Globus pallidus (tissue), 1 donor: ENCODE measurements around the gene PINLYP.

Experiments used
- DNase-seq: peaks from one replicate; pipeline ENCODE4 v3.0.0-alpha.2; 2015; ENCODE audit warnings: low spot score

The PINLYP gene

DNA sequence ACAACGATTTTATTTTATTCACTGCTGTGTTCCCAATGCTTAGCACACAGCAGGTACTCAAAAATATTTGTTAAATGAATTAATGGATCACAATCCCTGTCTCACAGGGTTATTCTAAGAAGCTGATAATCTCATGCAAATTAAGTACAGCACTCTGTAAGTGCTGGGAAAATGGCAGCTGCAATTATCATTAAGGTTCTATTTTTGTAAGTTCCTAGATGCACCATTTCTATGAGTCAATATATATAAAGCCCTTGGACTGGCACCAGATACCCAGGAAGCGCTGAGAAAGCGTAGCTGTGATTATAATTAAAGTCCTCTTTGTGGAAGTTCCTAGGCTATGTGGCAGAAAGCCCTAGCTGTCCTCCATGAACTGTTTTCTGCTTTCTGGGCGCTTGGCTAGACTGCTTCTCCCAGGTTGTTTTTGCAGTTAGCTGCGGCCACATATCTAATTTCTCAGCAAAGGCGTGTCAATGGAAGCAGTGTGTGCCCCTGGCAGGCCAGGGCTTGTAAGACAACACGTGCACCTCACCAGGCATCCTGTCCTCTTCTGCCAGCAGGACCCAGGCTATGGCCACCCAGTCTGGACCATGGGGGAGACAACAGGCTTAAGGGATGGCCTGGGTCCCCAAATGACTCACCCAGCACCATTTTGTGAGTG is 31.1 kb downstream of the PINLYP start:
- no peak for DNase-seq

GRCh38 chr19:43607238-43608205 is 31.9 kb downstream of the PINLYP start:
- no peak for DNase-seq

GRCh38 chr19:43609872-43610271 is 34.3 kb downstream of the PINLYP start:
- no peak for DNase-seq

- no peak for DNase-seq
Measured at GRCh38 chr19:43610493-43610892, 34.9 kb downstream of the PINLYP start.

DNA sequence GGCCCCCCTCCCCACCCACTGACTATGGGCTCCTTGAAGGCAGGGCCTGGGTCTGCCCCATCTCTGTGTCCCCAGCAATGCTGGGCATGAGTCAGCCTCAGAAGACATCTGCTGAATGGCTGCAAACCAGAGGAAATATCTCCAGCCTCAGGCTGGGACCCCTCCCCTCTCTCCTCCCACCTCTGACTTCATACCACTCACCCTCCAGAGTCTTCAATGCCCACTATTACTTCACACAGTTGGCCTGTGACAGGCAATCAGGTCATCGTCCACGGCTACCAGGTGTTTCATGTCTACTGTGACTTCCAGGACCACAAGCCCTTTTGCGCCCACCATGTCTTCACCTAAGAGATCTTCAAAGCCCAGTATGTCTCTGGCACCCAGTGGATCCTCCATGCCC is 36.2 kb downstream of the PINLYP start, which contains the start of gene SRRM5:
TSS of gene SRRM5 (plus strand) at position 301 of the 400 bp plus-strand sequence. CDS start at position 335, 34 bp downstream.
- DNase-seq: no peak

DNA sequence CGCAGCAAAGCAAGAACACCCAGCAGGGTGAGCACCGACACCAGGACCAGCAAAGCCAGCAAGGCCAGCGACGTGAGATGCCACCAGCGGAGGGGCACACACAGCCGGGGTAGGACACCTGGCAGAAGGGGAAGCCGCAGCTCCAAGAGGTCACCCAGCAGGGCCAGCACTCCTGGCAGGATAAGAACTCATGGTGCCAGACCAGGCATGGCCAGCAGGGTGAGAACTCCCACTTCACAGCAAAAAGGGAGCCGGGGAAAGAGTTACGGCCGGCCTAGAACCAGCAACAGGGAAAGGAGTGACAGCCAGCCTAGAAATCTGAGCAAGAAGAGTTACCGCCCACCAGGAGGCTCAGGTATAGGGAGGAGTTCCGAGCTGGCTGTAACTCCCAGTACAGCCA is 36.8 kb downstream of the PINLYP start:
- no peak for DNase-seq

DNA sequence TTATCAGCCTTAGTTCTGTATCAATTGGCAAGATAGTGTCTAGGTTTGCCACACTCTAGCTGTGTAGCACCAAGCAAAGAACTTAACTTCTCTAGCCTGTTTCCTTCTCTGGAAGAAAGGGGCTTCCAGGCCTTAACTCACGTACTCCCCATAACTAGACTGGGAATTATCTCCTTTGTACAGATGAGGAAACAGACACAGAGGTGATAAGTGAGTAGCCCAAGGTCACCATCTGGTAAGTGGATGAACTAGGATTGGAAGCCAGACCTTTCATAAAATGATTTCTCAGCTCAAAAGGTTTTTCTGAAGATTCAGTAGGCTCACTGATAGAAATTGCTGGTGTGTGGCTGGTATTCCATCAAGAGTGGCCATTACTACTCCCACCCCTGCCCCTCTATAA is 40.7 kb downstream of the PINLYP start:
- DNase-seq: no peak

DNA sequence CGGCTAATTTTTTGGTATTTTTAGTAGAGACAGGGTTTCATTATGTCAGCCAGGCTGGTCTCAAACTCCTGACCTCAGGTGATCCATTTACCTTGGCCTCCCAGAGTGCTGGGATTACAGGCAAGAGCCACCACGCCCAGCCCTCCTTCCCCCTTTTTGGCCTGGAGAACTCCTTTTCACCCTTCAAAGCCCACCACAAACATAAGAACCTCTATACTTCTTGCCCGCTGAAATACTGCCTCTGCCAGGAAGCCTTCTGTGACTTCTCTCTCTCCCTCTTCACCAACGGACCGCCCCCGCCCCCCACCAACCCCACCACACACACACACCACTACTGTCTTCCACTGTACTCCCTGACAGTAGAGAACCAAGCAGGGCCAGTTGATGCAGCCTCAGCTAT is 41.4 kb downstream of the PINLYP start:
- no peak for DNase-seq

DNA sequence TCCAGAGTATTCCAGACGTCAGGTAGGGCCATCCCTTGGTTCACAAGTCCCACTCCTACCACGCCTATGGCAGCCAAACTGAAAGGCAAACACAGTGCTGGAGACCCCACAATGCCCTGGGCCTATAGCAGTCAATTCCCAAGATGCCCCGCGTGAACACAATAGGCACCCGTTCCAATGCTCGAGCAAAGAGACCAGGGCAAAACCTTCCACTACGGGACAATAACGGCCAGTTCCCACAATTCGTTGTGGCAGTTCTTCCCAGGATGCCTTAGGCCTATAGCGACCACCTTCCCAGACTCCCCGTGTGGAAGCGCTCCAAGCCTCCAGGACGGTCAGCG is 43.3 kb downstream of the PINLYP start:
- DNase-seq: no peak

DNA sequence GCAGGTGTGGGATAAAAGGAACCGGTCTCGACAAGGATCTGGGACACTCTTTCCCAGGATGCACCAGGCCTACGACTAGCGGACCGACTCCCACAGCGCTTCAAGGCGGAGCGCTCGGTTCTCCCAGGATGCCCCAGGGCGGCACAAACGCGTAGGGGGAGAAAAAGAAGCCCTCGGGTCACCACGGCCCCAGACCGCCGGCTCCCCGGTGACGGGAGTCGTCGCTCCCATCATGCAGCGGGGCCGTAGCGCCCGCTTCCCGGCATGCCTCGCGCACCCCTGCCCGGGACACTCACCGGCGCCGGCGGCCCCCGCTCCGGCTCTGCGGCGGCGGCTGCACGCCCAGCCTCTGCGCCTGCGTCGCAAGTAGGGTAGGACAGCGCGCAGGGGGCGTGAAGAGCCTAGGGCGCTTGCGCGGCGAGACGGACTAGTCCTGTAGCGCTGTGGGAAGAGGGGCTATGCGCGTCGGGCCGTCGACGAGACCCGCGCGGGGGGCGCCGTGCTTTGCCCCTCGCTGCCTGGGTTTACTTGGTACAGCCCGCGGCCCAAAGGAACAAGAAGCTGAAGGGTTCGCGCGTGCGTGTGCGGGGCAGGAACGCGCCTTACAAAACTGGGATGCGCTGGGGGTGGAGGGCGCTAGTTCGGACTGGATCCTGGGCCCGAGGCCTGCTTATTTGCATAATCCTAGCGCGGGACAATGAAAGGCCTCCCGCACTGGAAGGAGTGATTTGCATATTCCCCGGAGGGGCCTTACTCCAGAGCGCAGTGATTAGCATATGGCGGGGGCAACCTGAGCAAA is 43.9 kb downstream of the PINLYP start, which contains the start of gene ZNF428:
TSS of gene ZNF428 (minus strand) at position 368 of the 799 bp plus-strand sequence. CDS start 5,325 bp downstream, outside the sequence.
- peak; percentile 93 for DNase-seq

DNA sequence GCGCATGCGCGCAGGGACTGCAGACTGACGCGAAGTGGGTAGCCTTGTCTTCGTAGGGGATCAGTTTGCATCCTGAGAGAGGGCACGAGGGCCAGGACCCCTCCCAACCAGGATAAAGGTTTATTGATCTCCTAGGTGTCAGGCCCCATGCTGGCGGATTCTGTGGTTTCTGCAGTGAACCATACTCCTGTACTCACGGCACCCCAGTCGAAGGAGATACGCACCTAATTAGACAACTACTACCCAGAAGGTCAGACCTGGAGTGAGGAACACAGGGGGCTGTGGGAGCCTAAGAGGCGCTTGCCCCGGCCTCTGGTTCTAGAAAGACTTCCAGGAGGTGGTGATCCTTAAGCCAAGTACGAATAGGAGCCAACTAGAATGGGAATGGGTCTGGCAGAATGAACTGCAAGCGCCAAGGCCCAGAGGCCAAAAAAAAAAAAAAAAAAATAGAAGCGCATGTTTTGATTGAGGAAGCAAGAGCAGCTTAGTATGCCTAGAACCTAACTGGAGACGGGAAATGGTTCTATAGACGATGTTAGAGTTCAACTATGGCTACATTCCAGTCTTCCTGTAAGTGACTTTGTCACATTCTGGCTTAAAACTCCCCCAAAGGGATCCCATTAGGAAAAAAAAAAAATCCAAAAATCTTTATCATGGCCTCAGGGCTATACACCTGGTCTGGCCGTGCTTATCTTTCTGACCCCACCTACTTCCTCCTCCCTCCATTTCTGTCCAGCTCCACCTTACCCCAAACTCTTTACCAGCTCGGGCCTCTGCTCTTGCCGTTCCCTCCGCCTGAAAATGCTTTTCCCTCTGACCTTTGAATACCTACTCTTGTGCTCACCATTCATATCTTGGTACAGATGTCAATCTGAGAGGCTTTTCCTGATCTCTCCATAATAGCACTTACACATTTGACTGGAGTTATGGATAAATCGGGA is 44.7 kb downstream of the PINLYP start:
- DNase-seq: peak; percentile 43

DNA sequence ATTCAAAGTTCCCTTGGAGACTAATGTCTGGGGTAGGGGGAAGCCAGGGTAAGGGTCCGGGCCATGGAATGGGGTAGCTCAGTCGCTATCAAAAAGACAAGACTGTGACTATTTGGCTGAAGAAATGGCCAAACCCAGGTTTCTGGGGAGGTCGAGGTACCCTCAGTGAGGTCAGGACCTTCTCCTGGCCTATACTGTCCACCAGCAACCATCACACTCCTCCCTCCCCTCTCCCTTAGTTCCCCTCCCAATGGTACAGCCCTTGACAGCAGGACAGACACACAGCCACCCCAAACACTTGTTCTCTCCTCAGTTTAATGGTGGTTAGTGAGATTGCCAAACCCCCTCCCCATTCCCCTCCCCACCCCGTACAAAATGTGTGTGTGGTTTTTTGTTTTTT is 46.5 kb downstream of the PINLYP start:
- no peak for DNase-seq

- no peak for DNase-seq
Measured at GRCh38 chr19:43622956-43623355, 47.4 kb downstream of the PINLYP start.

- no peak for DNase-seq
Measured at GRCh38 chr19:43623889-43624670, 48.5 kb downstream of the PINLYP start.

- no peak for DNase-seq
Measured at GRCh38 chr19:43624933-43625332, 49.3 kb downstream of the PINLYP start.

- DNase-seq: no peak
Measured at GRCh38 chr19:43625918-43626579, 50.4 kb downstream of the PINLYP start.

DNA sequence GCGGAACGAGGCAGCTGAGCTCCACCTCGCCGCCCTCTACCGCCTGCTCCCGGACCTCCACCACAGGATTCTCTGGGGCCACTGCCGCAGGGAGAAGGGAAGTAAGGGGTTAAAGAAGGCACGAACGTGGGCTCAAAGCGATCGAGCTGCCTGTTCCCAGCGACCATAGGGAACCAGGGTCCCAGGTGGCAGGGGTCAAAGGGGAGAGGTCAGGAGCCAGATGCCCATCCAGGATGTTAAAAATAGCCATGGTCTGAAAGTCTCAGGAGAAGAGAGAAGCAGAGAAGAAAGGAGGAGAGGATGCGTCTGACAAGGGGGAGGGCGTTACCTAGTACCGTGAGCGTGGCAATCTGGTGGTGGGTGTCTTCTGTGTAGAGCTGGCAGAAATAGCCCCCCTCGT is 51.2 kb downstream of the PINLYP start:
- DNase-seq: no peak

- peak; percentile 35 for DNase-seq
Measured at GRCh38 chr19:43628646-43629326, 53.2 kb downstream of the PINLYP start.

DNA sequence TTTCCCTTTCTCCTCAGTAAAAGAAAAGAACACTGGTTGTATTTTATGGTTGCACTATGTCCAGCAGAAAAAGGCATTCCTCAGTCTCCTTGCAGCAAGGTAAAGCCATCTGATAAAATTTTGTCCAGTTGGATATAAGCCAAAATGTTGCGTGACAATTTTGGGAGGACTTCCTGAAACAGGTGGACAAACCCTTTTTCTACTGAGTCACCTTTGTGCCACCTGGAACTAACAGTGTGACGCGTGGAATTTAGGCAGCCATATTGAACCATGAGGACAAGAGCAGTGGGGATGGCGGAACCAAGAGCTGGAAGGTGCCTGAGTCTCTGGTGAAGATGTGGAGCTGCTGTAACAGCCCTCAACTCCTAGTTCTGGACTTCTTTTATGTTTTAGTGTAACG is 55.9 kb downstream of the PINLYP start:
- DNase-seq: no peak
